BE2C (cell line): ENCODE measurements around the gene DMPK.

ENCODE experiments used
- DNase-seq: peaks from one replicate; pipeline ENCODE4 v3.0.0-alpha.2; 2020
- H3K27me3 ChIP-seq: fragments of 250-450 bp; sonication (Bioruptor Pico); 2 replicates; pipeline ENCODE4 v1.5.1; 2020; ENCODE audit warnings: mild to moderate bottlenecking
- H3K36me3 ChIP-seq: fragments of 250-450 bp; sonication (Bioruptor Pico); 2 replicates; pipeline ENCODE4 v1.5.1; 2020; ENCODE audit warnings: mild to moderate bottlenecking
- H3K4me1 ChIP-seq: fragments of 250-450 bp; sonication (Bioruptor Pico); 2 replicates; pipeline ENCODE4 v1.5.1; 2020
- H3K4me3 ChIP-seq: 2 replicates; pipeline ENCODE4 v1.5.1; 2011; ENCODE audit warnings: low read depth, low read length
- H3K9me3 ChIP-seq: fragments of 250-450 bp; sonication (Bioruptor Pico); 2 replicates; pipeline ENCODE4 v1.5.1; 2020
- TF ChIP-seq, protein P1 (sequence below): IDR thresholded peaks from 2 replicates; pipeline ENCODE4 v1.5.1; 2012; ENCODE audit warnings: mild to moderate bottlenecking, low read depth, low read length

Gene DMPK

GRCh38 chr19:45763691-45764294, 18.5 kb downstream of the DMPK start:
- Histone ChIP-seq H3K9me3 (no peaks in the 10 kb centered on the region), H3K27me3 (peaks cover 22% of the 10 kb centered on the region), H3K36me3 (no peaks in the 10 kb centered on the region), H3K4me3 (no peak overlapping the region), H3K4me1 (no peaks in the 10 kb centered on the region)
- DNase-seq, result no peak
- TF ChIP-seq, protein P1, sequence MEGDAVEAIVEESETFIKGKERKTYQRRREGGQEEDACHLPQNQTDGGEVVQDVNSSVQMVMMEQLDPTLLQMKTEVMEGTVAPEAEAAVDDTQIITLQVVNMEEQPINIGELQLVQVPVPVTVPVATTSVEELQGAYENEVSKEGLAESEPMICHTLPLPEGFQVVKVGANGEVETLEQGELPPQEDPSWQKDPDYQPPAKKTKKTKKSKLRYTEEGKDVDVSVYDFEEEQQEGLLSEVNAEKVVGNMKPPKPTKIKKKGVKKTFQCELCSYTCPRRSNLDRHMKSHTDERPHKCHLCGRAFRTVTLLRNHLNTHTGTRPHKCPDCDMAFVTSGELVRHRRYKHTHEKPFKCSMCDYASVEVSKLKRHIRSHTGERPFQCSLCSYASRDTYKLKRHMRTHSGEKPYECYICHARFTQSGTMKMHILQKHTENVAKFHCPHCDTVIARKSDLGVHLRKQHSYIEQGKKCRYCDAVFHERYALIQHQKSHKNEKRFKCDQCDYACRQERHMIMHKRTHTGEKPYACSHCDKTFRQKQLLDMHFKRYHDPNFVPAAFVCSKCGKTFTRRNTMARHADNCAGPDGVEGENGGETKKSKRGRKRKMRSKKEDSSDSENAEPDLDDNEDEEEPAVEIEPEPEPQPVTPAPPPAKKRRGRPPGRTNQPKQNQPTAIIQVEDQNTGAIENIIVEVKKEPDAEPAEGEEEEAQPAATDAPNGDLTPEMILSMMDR, result no peak

DNA sequence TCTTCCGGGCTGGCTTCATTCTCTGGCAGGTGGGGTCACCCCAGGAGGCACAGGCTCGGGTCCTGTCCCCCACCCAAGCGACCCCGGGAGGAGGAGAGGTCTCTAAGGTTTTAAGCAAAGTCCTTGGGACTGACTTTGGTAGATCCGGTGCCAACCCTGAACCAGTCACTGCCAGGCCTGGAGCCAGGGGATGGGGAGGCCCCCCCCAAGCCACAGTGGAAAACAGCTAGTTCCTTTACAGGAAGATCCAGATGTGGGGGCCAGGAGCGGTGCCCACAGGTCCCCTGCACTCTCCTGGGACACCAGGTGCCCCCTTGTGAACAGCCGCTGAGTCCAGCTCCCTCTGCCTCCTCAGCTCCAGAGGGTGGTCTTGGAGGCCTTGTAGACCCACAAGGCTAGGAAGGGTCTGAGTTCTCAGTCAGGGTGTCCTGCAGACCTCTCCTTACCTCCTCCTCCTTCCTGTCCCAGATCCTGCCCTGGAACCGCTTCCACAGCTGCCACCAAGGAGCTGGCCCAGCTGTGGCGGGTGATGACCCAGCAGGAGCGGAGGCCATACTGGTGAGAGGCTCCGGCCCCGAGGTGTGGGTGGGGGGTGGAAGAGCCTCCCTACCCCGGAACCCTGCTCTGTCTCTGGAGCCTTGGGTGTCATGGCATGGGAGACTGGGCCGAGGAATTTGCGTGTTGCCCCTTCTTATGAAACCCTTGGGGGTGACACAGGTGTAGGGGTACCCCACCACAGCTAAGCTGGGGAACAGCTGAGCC, 19.2 kb downstream of the DMPK start:
- H3K27me3 ChIP-seq, result peaks cover 18% of the 10 kb centered on the region
- TF ChIP-seq, protein P1, result no peak
- no peak overlapping the region for H3K4me3 ChIP-seq
- no peak for DNase-seq
- H3K36me3 ChIP-seq, result no peaks in the 10 kb centered on the region
- H3K9me3 ChIP-seq, result no peaks in the 10 kb centered on the region
- no peaks in the 10 kb centered on the region for H3K4me1 ChIP-seq

DNA sequence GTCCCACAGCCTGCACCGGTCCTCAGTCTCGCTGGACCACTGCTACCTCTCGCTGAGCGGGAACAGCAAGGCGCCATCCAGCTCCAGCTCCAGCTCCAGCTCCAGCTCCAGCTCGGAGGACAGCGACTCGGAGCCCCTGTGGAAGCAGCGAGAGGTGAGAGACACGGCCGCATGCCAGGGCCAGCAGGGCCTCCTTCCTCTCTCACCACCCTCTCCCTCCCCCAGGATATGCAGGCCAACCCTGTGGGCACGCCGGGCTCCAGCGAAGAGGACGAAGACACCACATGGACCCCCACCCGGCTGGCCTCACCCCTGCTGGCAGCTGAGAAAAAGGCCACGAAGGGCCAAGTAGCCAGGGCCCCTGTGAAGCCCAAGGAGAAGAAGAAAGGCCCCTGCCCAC, 20.6 kb downstream of the DMPK start:
- Histone ChIP-seq H3K4me1 (no peaks in the 10 kb centered on the region), H3K9me3 (no peaks in the 10 kb centered on the region), H3K36me3 (no peaks in the 10 kb centered on the region), H3K27me3 (peaks cover 5% of the 10 kb centered on the region; the same call in 1 of the 2 replicates), H3K4me3 (no peak overlapping the region)
- TF ChIP-seq, protein P1, result no peak
- no peak for DNase-seq

GRCh38 chr19:45758921-45759320, 23.4 kb downstream of the DMPK start:
- no peaks in the 10 kb centered on the region for H3K4me1 ChIP-seq
- TF ChIP-seq, protein P1, result no peak
- no peak for DNase-seq
- H3K9me3 ChIP-seq, result no peaks in the 10 kb centered on the region
- H3K27me3 ChIP-seq, result no peaks in the 10 kb centered on the region
- no peak overlapping the region for H3K4me3 ChIP-seq
- no peaks in the 10 kb centered on the region for H3K36me3 ChIP-seq

- no peaks in the 10 kb centered on the region for H3K4me1 ChIP-seq
- DNase-seq, result no peak
- no peaks in the 10 kb centered on the region for H3K27me3 ChIP-seq
- H3K4me3 ChIP-seq, result no peak overlapping the region
- TF ChIP-seq, protein P1, result no peak
- no peaks in the 10 kb centered on the region for H3K36me3 ChIP-seq
- H3K9me3 ChIP-seq, result no peaks in the 10 kb centered on the region
These were observed 24.6 kb downstream of the DMPK start for GRCh38 chr19:45757695-45758094.

- no peak overlapping the region for H3K4me3 ChIP-seq
- no peaks in the 10 kb centered on the region for H3K27me3 ChIP-seq
- H3K36me3 ChIP-seq, result no peaks in the 10 kb centered on the region
- DNase-seq, result no peak
- H3K9me3 ChIP-seq, result no peaks in the 10 kb centered on the region
- TF ChIP-seq, protein P1, result no peak
- H3K4me1 ChIP-seq, result no peaks in the 10 kb centered on the region
These were observed 28.0 kb downstream of the DMPK start for GRCh38 chr19:45754323-45754722.
